Liver (tissue), 9 donors: ENCODE results near the gene APOL3. TPM values are rescaled to one million over a fixed set of nuclear protein-coding genes. Genes with fewer than 3 reads are reported as not detected.
"Not testable (repeated sequence)": the region's sequence is repeated elsewhere in the genome, so short reads cannot be mapped to it uniquely, and the experiment has no call there.

Experiments used
- DNase-seq: peaks from one replicate; pipeline ENCODE4 v3.0.0-alpha.2; 2017; ENCODE audit warnings: low spot score
- H3K27ac ChIP-seq, 2 donors: one replicate each; pipeline ENCODE4 v1.7.0; 2013; ENCODE audit warnings: inconsistent platforms in 2 of 2, low read length in 2 of 2, control low read depth in 1 of 2, low read depth in 1 of 2, mild to moderate bottlenecking in 1 of 2
- H3K27me3 ChIP-seq, 4 donors: one replicate each; pipeline versions ENCODE4 v1.6.1 to v1.7.0; 2013; ENCODE audit warnings: low read length in 3 of 4, inconsistent platforms in 1 of 4, mild to moderate bottlenecking in 1 of 4, moderate library complexity in 1 of 4; ENCODE audit not compliant: control insufficient read depth in 4 of 4, insufficient read depth in 4 of 4
- H3K36me3 ChIP-seq, 4 donors: one replicate each; pipeline versions ENCODE4 v1.6.1 to v1.7.0; 2013; ENCODE audit warnings: low read length in 3 of 4, mild to moderate bottlenecking in 3 of 4, low read depth in 1 of 4, moderate library complexity in 1 of 4; ENCODE audit not compliant: control insufficient read depth in 4 of 4, insufficient read depth in 3 of 4
- H3K4me1 ChIP-seq, 4 donors: one replicate each; pipeline versions ENCODE4 v1.6.1 to v1.7.0; 2013; ENCODE audit warnings: low read length in 3 of 4, mild to moderate bottlenecking in 3 of 4, moderate library complexity in 1 of 4; ENCODE audit not compliant: control insufficient read depth in 4 of 4, insufficient read depth in 4 of 4
- H3K4me3 ChIP-seq, 3 donors: one replicate each; pipeline versions ENCODE4 v1.6.1 to v1.7.0; 2013; ENCODE audit warnings: low read length in 3 of 3, control low read depth in 1 of 3, low read depth in 1 of 3, mild to moderate bottlenecking in 1 of 3
- H3K9ac ChIP-seq, 2 donors: one replicate each; pipeline ENCODE4 v1.7.0; 2013; ENCODE audit warnings: low read length in 2 of 2, mild to moderate bottlenecking in 2 of 2, moderate library complexity in 2 of 2, control low read depth in 1 of 2, low read depth in 1 of 2
- H3K9me3 ChIP-seq, 4 donors: one replicate each; pipeline versions ENCODE4 v1.6.1 to v1.7.0; 2013; ENCODE audit warnings: low read length in 3 of 4; ENCODE audit not compliant: control insufficient read depth in 4 of 4
- EGR1 ChIP-seq, 2 donors: IDR thresholded peaks; 2 replicates each; pipeline ENCODE4 v1.6.1; 2016 to 2018; ENCODE audit warnings: antibody characterized with exemption in 2 of 2, low read depth in 2 of 2
- FOXA1 ChIP-seq: IDR thresholded peaks from 2 replicates; pipeline ENCODE4 v1.6.1; 2016; ENCODE audit warnings: antibody characterized with exemption
- FOXA2 ChIP-seq: IDR thresholded peaks from 2 replicates; pipeline ENCODE4 v1.6.1; 2016; ENCODE audit warnings: antibody characterized with exemption
- GABPA ChIP-seq, 2 donors: IDR thresholded peaks in 1 of 2; conservative IDR thresholded peaks in 1 of 2; 2 replicates each; pipeline ENCODE4 v1.6.1; 2016; ENCODE audit warnings: antibody characterized with exemption in 2 of 2, mild to moderate bottlenecking in 1 of 2, moderate library complexity in 1 of 2
- HNF4A ChIP-seq, 2 donors: conservative IDR thresholded peaks; 2 replicates each; pipeline ENCODE4 v1.6.1; 2016; ENCODE audit warnings: antibody characterized with exemption in 2 of 2, mild to moderate bottlenecking in 2 of 2
- HNF4G ChIP-seq: IDR thresholded peaks from 2 replicates; pipeline ENCODE4 v1.6.1; 2016; ENCODE audit warnings: antibody characterized with exemption
- JUND ChIP-seq, 2 donors: IDR thresholded peaks; 2 replicates each; pipeline ENCODE4 v1.6.1; 2016; ENCODE audit warnings: antibody characterized with exemption in 2 of 2
- NR2F2 ChIP-seq: IDR thresholded peaks from 2 replicates; pipeline ENCODE4 v1.6.1; 2016; ENCODE audit warnings: antibody characterized with exemption
- RAD21 ChIP-seq, 2 donors: IDR thresholded peaks; 2 replicates each; pipeline ENCODE4 v1.6.1; 2016; ENCODE audit warnings: antibody characterized with exemption in 2 of 2, mild to moderate bottlenecking in 2 of 2
- RXRA ChIP-seq, 2 donors: IDR thresholded peaks; 2 replicates each; pipeline ENCODE4 v1.6.1; 2017 to 2018; ENCODE audit warnings: antibody characterized with exemption in 2 of 2, mild to moderate bottlenecking in 1 of 2
- SP1 ChIP-seq: IDR thresholded peaks from 2 replicates; pipeline ENCODE4 v1.6.1; 2018; ENCODE audit warnings: antibody characterized with exemption, mild to moderate bottlenecking
- YY1 ChIP-seq: IDR thresholded peaks from 2 replicates; pipeline ENCODE4 v1.6.1; 2016; ENCODE audit warnings: antibody characterized with exemption, mild to moderate bottlenecking
- WGBS: extraction: QIAGEN DNeasy Blood & Tissue Kit; methylation state at CpG from one replicate; pipeline ENCODE4 v1.1.7; 2013; 5-methylcytosine and 5-hydroxymethylcytosine counted together
- polyA plus RNA-seq, 2 donors: library from polyadenylated mRNA; stranded (reverse) in 1 of 2; unstranded in 1 of 2; fragments of 200-250 nt in 1 of 2; fragments of >200 nt in 1 of 2; fragmentation: Nextera tagmentation in 1 of 2; extraction: Ambion mirVana in 1 of 2; gene quantifications; one replicate each; pipeline versions ENCODE4 v1.2.1 to v1.2.3, GENCODE V29; 2013 to 2015
- total RNA-seq, 2 donors: library from RNA; depleted of rRNA; stranded (reverse); fragments of >200 nt; gene quantifications; one replicate each; pipeline ENCODE4 v1.2.3, GENCODE V29; 2014
- TF ChIP-seq, protein P1 (sequence below): IDR thresholded peaks from 2 replicates; pipeline ENCODE4 v1.6.1; 2016; ENCODE audit warnings: antibody characterized with exemption, mild to moderate bottlenecking
- TF ChIP-seq, protein P2 (sequence below): fragments of 150-350 bp; IDR thresholded peaks from 2 replicates; pipeline ENCODE4 v1.5.1; 2017; ENCODE audit warnings: improper control_type of control experiment, low read depth, low read length; ENCODE audit not compliant: missing input control
- TF ChIP-seq, protein P3 (sequence below): IDR thresholded peaks from 2 replicates; pipeline ENCODE4 v1.6.1; 2016; ENCODE audit warnings: antibody characterized with exemption
- TF ChIP-seq, protein P4 (sequence below): IDR thresholded peaks from 2 replicates; pipeline ENCODE4 v1.6.1; 2016; ENCODE audit warnings: antibody characterized with exemption
- donor health status: healthy.
- donor health status: healthy.
- donor health status: healthy.
- donor health status: healthy.
- donor health status: healthy.

The APOL3 gene
- total and polyA plus RNA-seq, 4 donors, result 7.2 to 34.5 (median 11.8) TPM

DNA sequence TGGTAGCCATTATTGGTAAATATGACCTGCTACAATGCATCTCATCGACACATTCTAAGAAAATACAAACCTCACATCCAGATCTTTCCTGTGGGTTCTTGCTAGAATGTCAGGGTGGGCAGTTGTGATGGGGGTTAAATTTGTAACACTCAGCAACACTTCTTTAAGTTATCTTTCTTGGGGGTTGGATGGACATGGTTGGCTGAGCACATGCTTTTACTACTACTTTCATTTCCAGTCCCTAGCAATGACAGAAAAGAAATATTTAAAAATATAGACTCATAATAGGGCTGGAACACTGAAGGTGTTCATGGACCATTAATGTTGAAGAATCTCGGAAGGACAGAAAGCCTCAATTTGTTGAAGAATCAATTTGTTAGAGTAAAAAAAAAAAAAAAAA, 57.6 kb downstream of the APOL3 start (continued):
- TF ChIP-seq, protein P1, sequence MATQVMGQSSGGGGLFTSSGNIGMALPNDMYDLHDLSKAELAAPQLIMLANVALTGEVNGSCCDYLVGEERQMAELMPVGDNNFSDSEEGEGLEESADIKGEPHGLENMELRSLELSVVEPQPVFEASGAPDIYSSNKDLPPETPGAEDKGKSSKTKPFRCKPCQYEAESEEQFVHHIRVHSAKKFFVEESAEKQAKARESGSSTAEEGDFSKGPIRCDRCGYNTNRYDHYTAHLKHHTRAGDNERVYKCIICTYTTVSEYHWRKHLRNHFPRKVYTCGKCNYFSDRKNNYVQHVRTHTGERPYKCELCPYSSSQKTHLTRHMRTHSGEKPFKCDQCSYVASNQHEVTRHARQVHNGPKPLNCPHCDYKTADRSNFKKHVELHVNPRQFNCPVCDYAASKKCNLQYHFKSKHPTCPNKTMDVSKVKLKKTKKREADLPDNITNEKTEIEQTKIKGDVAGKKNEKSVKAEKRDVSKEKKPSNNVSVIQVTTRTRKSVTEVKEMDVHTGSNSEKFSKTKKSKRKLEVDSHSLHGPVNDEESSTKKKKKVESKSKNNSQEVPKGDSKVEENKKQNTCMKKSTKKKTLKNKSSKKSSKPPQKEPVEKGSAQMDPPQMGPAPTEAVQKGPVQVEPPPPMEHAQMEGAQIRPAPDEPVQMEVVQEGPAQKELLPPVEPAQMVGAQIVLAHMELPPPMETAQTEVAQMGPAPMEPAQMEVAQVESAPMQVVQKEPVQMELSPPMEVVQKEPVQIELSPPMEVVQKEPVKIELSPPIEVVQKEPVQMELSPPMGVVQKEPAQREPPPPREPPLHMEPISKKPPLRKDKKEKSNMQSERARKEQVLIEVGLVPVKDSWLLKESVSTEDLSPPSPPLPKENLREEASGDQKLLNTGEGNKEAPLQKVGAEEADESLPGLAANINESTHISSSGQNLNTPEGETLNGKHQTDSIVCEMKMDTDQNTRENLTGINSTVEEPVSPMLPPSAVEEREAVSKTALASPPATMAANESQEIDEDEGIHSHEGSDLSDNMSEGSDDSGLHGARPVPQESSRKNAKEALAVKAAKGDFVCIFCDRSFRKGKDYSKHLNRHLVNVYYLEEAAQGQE, result no peak
- no peak for TF ChIP-seq YY1
- no peak for TF ChIP-seq FOXA1

DNA sequence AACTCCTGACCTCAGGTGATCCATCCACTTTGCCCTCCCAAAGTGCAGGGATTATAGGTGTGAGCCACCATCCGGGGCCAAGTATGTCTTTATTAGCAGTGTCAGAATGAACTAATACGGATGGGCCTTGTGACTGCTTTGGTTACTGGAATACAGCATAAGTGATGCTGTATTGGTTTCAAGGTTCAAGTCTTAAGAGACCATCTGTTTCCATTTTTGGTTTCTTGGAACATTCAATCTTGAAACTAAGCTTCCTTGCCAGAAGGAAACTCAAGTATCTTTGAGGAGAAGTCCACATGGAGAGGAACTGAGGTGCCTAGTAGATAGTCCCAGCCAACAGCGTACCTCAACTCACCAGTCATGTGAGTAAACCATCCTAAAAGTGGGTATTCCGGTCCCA, 58.8 kb downstream of the APOL3 start:
- Histone ChIP-seq H3K27ac (no peak overlapping the region), H3K9me3 (no peaks in the 10 kb centered on the region), H3K9ac (no peak overlapping the region), H3K4me3 (no peak overlapping the region), H3K36me3 (no peaks in the 10 kb centered on the region), H3K27me3 (no peaks in the 10 kb centered on the region), H3K4me1 (no peaks in the 10 kb centered on the region)
- DNase-seq, result no peak
- no peak for TF ChIP-seq RAD21 (IDR thresholded peaks at IDR 0.05)
- no peak for TF ChIP-seq JUND (IDR thresholded peaks at IDR 0.05)
- TF ChIP-seq HNF4A (conservative IDR thresholded peaks at IDR 0.05), result no peak
- no peak for TF ChIP-seq HNF4G
- TF ChIP-seq GABPA (IDR thresholded peaks at IDR 0.05 in 1 of 2, conservative IDR thresholded peaks at IDR 0.05 in 1 of 2), result no peak
- TF ChIP-seq EGR1 (IDR thresholded peaks at IDR 0.05; ENCODE audit: low read depth in 2 of 2), result no peak
- TF ChIP-seq RXRA (IDR thresholded peaks at IDR 0.05), result no peak
- WGBS, result 95% methylated on average over 4 of the region's 4 CpGs

DNA sequence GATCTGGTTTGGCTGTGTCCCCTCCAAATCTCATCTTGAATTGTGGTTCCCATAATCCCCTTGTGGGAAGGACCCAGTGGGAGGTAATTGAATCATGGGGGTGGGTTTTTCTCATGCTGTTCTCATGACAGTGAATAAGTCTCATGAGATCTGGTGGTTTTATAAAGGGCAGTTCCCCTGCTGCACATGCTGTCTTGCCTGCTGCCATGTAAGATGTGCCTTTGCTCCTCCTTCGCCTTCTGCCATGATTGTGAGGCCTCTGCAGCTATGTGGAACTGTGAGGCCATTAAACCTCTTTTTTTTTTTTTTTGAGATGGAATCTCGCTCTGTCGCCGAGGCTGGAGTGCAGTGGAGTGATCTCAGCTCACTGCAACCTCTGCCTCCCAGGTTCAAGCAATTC, 59.6 kb downstream of the APOL3 start:
- not testable (repeated sequence) for H3K36me3 ChIP-seq, H3K4me1 ChIP-seq, H3K4me3 ChIP-seq, DNase-seq, H3K27ac ChIP-seq, H3K9me3 ChIP-seq, H3K27me3 ChIP-seq, H3K9ac ChIP-seq
- 96% methylated on average over 4 of the region's 4 CpGs for WGBS

DNA sequence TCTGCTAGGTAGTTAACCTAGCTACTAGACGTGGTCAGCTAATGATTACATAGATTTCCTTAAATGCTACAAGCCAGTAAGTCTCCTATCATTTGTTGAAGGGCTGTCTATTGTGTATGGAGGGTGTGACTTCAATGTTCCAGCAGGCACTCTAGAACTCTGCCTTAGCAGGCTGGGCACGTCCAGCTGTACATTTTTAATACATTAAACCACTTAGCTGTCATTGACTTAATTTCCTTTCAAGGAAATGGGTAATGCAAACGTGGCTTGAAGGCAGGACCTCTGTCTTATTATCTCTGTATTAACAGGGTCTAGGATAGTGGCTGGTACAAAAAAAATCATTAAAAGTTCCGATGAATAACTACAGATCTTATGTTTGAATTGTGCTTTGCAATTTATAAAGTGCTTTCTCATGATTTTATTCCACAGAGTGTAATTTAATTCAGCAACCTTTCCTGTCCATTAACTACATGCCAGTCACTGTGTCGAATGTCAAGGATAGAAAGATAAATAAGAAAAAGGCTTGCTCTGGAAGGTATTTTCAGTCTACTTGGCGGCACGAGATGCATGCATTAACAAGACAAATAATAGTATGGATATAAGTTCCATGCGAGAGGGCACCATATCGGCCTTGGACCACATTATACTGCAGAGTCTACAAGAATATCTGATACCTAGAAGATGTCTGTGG, 60.3 kb downstream of the APOL3 start:
- no peak overlapping the region for H3K27ac ChIP-seq
- WGBS, result 89% methylated on average over 9 of the region's 9 CpGs
- DNase-seq, result no peak
- TF ChIP-seq, protein P2, sequence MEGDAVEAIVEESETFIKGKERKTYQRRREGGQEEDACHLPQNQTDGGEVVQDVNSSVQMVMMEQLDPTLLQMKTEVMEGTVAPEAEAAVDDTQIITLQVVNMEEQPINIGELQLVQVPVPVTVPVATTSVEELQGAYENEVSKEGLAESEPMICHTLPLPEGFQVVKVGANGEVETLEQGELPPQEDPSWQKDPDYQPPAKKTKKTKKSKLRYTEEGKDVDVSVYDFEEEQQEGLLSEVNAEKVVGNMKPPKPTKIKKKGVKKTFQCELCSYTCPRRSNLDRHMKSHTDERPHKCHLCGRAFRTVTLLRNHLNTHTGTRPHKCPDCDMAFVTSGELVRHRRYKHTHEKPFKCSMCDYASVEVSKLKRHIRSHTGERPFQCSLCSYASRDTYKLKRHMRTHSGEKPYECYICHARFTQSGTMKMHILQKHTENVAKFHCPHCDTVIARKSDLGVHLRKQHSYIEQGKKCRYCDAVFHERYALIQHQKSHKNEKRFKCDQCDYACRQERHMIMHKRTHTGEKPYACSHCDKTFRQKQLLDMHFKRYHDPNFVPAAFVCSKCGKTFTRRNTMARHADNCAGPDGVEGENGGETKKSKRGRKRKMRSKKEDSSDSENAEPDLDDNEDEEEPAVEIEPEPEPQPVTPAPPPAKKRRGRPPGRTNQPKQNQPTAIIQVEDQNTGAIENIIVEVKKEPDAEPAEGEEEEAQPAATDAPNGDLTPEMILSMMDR, result no peak
- TF ChIP-seq, protein P1, result no peak
- TF ChIP-seq SP1 (no peak), FOXA1 (no peak), FOXA2 (no peak), YY1 (no peak), RXRA (IDR thresholded peaks at IDR 0.05) (no peak), NR2F2 (no peak), HNF4G (no peak), GABPA (IDR thresholded peaks at IDR 0.05 in 1 of 2, conservative IDR thresholded peaks at IDR 0.05 in 1 of 2) (no peak), RAD21 (IDR thresholded peaks at IDR 0.05) (no peak)
- TF ChIP-seq, protein P3, sequence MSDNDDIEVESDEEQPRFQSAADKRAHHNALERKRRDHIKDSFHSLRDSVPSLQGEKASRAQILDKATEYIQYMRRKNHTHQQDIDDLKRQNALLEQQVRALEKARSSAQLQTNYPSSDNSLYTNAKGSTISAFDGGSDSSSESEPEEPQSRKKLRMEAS, result no peak
- TF ChIP-seq, protein P4, sequence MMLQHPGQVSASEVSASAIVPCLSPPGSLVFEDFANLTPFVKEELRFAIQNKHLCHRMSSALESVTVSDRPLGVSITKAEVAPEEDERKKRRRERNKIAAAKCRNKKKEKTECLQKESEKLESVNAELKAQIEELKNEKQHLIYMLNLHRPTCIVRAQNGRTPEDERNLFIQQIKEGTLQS, result no peak

More for the DNA sequence above, 60.3 kb downstream of the APOL3 start:
- H3K9me3 ChIP-seq, result no peaks in the 10 kb centered on the region
- no peaks in the 10 kb centered on the region for H3K27me3 ChIP-seq
- H3K9ac ChIP-seq, result no peak overlapping the region
- no peak overlapping the region for H3K4me3 ChIP-seq
- no peaks in the 10 kb centered on the region for H3K4me1 ChIP-seq
- H3K36me3 ChIP-seq, result no peaks in the 10 kb centered on the region
